Medulla oblongata (tissue), 1 donor: ENCODE results near the gene AARS1.
"Not testable (repeated sequence)": the region's sequence is repeated elsewhere in the genome, so short reads cannot be mapped to it uniquely, and the experiment has no call there.

Experiments used
- DNase-seq: peaks from one replicate; pipeline ENCODE4 v3.0.0-alpha.2; 2015; ENCODE audit errors: extremely low spot score

Gene AARS1

DNA sequence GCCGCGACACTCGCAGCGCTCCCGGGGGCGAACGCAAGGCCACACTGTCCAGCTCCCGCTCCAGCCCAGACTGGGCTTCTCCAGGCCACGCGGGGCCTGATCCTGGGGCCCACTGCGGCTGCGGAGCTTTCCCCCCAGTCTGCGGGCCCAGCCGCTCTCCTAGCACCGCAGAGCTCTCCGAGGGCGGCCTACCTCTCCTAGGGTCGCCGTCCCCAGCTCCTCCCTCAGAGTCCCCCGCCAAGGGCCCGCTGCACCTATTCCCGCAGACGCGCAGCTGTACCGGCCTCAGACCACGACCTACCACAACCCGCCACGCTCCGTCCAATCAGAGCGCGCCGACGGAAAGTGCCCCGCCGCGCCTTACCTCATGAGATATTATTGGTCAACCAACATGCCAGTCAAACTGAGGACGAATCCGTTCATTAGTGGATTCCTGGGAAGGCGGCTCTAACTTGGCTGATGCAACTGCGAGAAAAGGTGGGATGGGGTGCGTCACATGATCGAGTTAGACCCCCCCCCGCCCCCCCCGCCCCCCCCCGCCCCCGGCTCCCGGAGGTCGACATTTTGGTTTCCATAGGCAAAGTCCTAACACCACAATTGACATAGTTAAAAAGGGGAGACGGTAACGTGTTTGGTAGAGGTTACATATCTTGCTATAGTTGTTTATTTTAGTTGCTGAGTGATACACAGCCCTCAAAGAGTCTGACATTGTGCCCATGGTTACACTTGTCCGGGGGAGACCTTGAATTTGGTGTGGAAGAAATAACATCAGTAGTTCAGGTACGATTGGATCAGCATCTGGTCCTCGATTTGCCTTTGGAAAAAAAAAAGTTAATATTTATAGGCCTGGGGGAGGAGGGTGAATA lies at the start of gene AARS1:
AARS1 (minus strand) TSS at position 278 of the 866 bp plus-strand sequence. CDS start 6,743 bp downstream, outside the sequence.
- DNase-seq: peak; percentile 99

- no peak for DNase-seq
Observed at GRCh38 chr16:70337814-70338213, 48.5 kb upstream of the AARS1 start.

DNA sequence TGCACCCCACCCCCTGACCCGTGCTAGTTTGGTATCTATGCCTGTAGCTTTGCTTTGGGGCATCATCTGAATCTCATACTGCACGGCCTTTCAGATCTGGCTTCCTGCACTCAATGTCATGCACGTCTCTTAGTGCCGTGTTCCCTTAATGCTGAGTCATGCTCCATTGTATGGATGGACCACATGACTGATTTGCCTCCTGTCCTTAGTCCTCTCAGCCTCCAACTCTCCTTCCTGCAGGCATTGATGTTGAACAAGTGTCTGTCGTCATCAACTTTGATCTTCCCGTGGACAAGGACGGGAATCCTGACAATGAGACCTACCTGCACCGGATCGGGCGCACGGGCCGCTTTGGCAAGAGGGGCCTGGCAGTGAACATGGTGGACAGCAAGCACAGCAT lies 43.4 kb upstream of the AARS1 start:
- not testable (repeated sequence) for DNase-seq

DNA sequence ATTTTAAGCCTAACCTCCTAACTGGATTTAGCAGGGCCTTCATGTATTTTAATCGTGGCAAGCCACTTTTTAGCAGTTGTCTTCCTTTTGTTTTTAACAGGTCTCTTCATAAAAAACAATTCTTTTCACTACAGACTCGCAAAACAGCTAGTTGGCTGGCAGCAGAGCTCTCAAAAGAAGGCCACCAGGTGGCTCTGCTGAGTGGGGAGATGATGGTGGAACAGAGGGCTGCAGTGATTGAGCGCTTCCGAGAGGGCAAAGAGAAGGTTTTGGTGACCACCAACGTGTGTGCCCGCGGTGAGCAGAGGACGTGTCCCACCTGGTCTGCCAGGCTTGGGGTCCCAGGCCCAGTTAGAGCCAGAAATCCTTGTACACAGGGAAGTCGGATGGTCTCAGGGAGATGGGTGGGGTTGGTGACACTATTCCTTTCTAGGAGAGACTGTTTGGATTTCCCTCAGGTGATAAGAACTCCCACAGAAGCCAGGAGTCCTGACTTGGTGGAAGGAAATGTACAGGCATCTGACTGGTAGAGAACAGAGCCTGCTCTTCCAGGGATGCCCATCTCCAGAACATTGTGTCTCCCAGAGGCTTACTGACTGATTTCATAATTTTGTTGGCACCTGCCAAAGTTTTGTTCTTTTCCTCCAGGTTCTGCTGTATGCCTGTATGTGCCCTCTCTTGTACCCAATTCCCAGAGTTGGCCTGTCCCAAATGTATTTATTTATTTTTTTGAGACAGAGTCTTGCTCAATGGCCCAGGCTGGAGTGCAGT lies 42.5 kb upstream of the AARS1 start:
- DNase-seq: no peak

GRCh38 chr16:70331091-70331490 lies 41.8 kb upstream of the AARS1 start:
- DNase-seq: no peak

DNA sequence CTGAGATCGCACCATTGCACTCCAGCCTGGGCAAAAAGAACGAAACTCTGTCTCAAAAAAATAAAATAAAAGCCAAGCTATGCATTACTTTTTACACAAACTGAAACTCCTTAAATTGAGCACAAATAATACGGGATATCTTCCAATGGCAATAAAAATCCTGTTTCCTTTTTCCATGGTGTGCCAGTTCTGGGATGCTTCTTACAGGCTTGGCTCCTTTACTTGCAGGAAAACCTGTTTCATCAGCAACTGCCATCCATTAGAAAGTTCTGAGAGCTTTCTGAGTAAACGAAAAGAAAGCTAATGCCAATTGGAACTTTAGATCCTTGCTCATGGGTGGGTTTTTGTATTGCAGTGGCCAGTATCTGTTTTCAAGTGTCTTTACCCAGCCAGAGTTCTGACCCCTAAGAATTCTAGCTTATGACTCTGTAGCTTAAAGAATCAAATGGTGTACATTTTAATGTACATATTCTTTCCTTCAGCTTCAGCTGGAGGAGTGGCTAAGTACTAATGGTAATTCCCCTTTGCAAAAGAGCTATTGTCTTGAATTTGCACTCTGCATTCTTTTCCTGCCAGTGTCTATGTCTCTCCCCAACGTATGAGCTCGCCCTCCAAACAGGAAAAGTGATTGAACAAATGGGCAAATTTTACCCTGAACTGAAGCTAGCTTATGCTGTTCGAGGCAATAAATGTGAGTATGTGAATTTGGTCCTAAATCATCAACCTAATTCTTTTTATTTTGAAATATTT lies 35.9 kb upstream of the AARS1 start:
- DNase-seq: no peak

DNA sequence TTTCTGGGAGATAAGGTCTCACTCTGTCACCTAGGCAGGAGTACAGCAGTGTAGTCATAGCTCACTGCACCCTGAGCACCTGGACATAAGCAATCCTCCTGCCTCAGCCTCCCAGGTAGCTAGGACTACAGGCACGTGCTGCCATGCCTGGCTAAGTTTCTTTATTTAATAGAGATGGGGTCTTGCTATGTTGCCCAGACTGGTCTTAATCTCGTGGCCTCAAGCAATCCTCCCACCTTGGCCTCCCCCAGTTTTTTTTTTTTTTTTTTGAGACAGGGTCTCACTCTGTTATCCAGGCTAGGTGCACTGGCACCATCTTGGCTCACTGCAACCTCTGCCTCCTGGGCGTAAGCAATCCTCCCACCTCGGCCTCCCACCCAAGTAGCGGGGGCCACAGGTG lies 30.8 kb upstream of the AARS1 start:
- DNase-seq: no peak

DNA sequence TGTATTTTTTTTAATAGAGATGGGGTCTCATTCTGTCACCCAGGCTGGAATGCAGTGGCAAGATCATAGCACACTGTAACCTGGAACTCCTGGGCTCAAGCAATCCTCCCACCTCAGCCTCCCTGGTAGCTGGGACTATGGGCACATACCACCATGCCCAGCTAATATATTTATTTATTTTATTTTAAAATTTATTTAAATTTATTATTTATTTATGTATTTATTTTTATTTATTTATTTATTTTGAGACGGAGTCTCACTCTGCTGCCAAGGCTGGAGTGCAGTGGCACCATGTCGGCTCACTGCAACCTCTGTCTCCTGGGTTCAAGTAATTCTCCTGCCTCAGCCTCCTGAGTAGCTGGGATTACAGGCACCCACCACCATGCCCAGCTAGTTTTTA lies 18.4 kb upstream of the AARS1 start:
- not testable (repeated sequence) for DNase-seq

DNA sequence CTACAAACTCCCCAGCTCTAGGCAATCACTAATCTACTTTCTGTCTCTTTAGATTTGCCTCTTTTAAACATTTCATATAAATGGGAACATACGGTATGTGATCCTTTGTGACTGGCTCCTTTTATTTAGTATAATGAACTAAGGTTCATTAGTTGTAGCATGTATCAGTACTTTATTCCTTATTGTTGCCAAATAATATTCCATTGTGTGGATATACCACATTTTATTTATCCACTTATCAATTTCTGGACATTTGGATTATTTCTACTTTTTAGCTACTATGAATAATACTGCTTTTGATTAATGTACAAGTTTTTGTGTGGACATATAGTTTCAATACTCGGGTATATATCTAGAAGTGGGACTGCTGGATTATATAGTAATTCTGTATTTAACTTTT lies 17.6 kb upstream of the AARS1 start:
- no peak for DNase-seq

DNA sequence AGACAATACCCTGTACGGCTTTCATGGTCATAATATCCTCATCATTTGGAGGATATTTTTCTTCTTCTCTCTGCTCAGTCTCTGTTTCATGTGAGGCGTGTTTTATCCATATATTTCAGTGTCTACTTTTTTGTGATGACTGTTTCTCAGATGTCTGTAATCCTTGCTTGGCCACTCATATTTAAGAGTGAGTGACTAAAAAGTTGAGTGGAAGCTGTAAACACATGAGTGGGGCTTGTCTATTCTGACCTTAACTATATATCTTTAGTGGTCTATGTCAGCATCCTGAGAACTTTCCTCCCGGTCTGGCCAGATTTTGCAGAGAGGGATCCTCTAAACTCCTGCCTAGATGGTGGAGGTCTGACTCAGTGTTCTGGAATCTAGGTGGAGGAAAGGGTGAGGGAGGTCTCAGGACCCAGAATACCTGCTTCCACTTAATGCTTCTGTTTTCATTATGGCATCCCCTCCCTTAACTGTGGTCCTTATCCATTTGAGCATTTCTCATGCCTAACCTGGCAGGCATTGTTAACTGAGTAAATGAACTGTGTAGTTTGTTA lies 15.7 kb upstream of the AARS1 start:
- DNase-seq: no peak

GRCh38 chr16:70302745-70303144 lies 13.4 kb upstream of the AARS1 start:
- DNase-seq: no peak

- no peak for DNase-seq
Observed at GRCh38 chr16:70301121-70301520, 11.8 kb upstream of the AARS1 start.

DNA sequence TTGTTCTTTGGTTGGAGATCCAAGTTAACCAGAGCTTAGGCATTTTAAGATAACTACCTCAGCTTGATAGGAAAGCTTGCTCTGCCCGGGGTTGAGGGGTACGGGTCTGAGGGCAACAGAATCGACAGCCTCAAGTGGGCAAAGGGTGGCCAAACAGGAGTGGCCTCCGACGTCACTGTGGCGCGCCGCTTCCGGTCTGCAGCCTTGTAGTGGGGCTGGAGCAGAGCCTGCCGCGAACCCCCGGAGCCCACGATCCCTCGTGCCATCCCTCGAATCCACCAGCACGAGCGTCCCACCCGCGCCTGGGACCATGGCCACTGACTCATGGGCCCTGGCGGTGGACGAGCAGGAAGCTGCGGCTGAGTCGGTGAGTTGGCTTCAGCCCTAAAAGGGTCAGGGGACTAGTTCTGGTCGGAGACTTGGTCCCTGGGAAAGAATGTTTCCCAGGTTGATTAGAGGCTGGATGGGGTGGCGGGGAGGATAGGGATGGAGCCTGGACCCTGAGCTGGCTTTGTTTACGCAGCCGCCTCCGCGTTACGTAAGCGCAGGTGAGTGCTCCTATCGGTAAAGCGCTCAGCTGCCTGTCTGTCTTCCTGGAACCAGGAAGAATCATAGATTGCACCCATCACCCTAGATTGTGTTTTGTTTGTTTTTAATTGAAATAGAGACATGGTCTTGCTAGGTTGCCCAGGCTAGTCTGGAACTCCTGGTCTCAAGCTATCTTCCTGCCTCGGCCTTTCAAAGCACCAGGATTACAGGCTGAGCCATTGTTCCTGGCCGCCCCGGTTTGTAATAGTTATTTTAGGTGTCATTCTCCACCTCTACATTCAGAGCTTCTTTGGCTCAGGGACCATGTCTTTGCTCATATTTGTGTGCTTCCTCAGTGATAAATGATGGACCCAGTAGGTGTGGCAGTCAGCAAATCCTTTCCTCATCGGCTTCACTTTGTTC lies 10.0 kb upstream of the AARS1 start, which contains the start of gene DDX19B:
DDX19B (plus strand) TSS at position 199 of the 951 bp plus-strand sequence; CDS start at position 311, 112 bp downstream.
- peak; percentile 79 for DNase-seq

DNA sequence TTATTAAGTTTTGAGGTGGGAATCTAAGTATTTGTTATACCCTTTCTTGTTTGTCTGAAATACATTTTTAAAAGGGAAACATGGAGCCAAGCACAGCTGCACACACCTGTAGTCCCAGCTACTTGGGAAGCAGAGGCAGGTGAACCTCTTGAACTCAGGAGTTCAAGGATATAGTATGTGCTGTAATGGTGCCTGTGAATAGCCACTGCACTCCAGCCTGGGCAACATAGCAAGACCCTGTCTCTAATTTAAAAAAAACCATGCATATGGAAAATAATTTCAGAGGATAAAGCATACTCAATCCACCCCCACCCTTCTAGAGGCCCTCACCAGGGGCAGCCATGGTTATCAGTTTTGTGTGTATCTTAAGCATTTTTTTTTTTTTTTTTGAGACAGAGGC lies 6.3 kb upstream of the AARS1 start:
- DNase-seq: no peak

DNA sequence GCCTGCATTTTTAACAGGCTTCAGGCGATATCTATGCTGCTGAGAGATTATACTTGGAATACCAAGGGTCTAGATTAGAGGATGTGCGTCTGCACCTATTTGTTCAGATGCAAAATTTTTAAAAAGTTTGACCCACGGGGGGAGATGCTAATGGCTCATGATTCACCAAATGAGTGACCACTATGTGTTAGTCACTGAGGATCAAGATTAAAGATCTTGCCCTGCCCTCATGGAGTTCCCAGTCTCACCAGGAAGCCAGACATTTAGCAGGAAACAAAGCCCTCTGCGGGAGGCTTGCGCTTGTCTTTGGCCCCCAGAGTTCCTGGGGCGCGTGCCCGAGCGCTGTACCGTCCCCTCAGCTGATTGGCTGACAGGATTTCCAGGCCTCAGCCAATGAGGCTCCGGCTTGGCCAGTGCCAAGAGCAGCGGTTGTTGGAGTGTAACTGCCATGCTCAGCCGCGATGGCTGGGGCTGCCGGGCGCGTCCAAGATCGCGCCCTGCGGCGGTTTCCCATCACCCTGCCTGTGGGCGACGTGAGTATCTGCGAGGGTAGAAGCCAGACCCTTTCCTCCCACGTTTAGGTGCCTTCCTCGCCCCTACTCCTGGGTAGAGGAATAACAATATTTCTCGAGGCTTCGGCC lies 5.2 kb upstream of the AARS1 start:
- no peak for DNase-seq

DNA sequence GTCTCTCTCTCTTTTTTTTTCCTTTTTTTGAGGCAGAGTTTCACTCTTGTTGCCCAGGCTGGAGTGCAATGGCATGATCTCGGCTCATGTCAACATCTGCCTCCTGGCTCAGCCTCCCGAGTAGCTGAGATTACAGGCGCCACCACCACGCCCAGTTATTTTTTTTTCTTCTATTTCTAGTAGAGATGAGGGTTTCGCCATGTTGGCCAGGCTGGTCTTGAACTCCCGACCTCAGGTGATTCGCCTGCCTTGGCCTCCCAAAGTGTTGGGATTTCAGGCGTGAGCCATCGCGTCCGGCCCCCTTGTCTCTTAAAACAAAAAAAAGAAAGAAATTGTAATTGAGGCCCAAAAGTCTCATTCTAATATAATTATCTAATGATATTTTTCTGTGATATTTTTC lies 2.8 kb upstream of the AARS1 start:
- DNase-seq: not testable (repeated sequence)

DNA sequence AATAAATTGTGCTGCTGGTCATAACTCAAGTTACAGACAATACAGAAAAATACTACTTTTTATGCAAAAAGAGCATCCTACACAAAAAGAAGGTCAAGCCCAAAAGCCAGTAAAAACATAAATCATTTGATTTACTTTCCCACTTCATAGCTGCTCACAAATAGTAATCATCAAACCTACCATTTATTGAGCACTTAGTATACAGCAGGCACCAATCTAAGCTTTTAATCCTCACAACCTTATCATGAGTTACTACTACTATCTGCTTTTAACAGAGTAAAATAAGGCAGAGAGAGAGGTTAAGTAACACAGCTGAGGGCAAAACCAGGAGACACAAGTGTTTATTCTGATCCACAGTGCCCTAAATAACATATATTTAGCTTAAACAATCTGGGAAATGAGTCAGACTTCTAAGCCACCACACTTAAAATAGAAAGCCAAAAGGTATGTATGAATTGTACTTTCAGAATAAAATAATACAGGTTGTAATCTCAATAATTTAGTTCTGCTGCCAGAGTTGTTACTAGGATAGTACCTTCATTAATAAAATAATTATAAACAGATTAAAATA lies 1.7 kb upstream of the AARS1 start:
- DNase-seq: no peak

- not testable (repeated sequence) for DNase-seq
Observed at GRCh38 chr16:70287304-70287971, 1.9 kb downstream of the AARS1 start.

- DNase-seq: no peak
Observed at GRCh38 chr16:70276392-70276791, 12.9 kb downstream of the AARS1 start.
